Endothelial cell of umbilical vein (primary cell): Measurements from ENCODE around the gene POU2F3.

Experiments
- CTCF ChIP-seq, 2 donors: IDR thresholded peaks; 1 replicate in 1 of 2; 2 replicates in 1 of 2; pipeline ENCODE4 v1.5.1; 2011; ENCODE audit warnings: low read length in 2 of 2, mild to moderate bottlenecking in 2 of 2, moderate library complexity in 2 of 2, control low read depth in 1 of 2, inconsistent platforms in 1 of 2, low read depth in 1 of 2; ENCODE audit not compliant: insufficient read depth in 1 of 2; ENCODE audit errors: extremely low read depth in 1 of 2
- EZH2 ChIP-seq: IDR thresholded peaks from 2 replicates; pipeline ENCODE4 v1.6.1; 2012; ENCODE audit warnings: borderline replicate concordance, low read depth, mild to moderate bottlenecking, moderate library complexity, low read length, inconsistent platforms; ENCODE audit not compliant: severe bottlenecking

DNA sequence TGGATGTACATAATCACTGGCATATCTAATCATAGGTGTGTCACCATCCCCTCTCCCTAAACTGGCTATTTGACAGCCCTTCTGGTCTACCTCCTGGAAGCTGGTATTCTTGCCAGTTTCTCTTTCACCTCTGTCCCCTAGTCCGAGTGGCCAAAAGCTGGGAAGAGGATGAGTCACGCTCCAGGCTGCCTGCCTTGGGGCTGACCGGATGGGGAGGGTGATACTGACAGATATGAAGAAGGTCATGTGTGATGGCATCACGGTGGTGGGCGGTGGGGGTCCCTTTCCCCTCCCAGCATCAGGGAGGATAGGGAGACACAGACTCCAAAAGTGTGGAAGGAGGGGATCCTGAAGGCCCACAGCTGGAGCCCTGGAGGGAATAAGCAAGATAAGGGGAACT is 24.3 kb upstream of the POU2F3 start:
- TF ChIP-seq CTCF (IDR thresholded peaks at IDR 0.05; ENCODE audit: extremely low read depth in 1 of 2, insufficient read depth in 1 of 2, low read depth in 1 of 2, low read length in 2 of 2) (no peak), EZH2 (no peak)
